Measurements from ENCODE around the gene HYKK.
"Not testable (repeated sequence)": the region's sequence is repeated elsewhere in the genome, so short reads cannot be mapped to it uniquely, and the experiment has no call there.

The HYKK gene

GRCh38 chr15:78527325-78527724 lies 19.9 kb downstream of the HYKK start:
- Mint-ChIP-seq H3K9me3 (no peaks in the 10 kb centered on the region), H3K27ac (no peak overlapping the region), H3K4me1 (ENCODE audit: low read depth) (no peaks in the 10 kb centered on the region), H3K27me3 (no peaks in the 10 kb centered on the region), H3K36me3 (ENCODE audit: low read depth) (no peaks in the 10 kb centered on the region), H3K4me3 (no peak overlapping the region)

DNA sequence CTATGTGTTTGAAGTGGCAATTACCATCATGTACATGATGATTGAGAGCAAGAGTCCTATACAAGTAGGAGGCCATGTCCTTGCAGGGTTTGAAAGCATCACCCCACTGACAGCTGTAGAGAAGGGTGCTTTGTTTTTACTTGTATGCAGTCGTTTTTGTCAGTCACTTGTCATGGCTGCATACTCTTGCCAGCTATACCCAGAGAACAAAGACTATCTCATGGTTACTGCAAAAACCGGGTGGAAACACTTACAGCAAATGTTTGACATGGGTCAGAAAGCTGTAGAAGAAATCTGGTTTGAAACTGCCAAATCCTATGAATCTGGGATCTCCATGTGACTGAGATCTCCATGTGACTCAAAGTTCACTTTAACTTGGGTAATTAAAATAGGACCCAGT lies 26.0 kb downstream of the HYKK start:
- Mint-ChIP-seq H3K27me3 (no peaks in the 10 kb centered on the region), H3K4me3 (no peak overlapping the region), H3K4me1 (ENCODE audit: low read depth) (no peaks in the 10 kb centered on the region), H3K36me3 (ENCODE audit: low read depth) (no peaks in the 10 kb centered on the region), H3K27ac (no peak overlapping the region), H3K9me3 (no peaks in the 10 kb centered on the region)

DNA sequence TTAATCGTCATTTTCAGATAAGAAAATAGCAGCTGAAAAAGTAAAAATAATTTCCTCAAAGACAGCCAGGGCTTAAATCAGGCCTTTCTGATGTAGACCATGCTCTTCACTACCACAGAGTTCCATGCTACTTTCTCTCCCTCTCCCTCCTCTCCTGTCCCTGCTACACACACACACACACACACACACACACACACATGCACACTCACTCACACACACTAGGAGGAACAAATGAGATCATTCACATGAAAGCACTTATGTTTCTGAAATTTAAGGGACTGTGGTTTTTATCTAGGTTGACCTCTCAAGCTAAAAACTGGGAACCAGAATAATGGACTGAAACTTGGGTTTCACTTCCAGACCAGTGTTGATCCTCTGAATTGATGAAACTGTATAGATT lies 28.8 kb downstream of the HYKK start:
- peaks cover 3% of the 10 kb centered on the region for H3K36me3 Mint-ChIP-seq (ENCODE audit: low read depth)
- H3K4me1 Mint-ChIP-seq (ENCODE audit: low read depth) = peaks cover 14% of the 10 kb centered on the region
- H3K27me3 Mint-ChIP-seq = no peaks in the 10 kb centered on the region
- H3K4me3 Mint-ChIP-seq = no peak overlapping the region
- H3K9me3 Mint-ChIP-seq = no peaks in the 10 kb centered on the region
- H3K27ac Mint-ChIP-seq = no peak overlapping the region

GRCh38 chr15:78537266-78537905 lies 30.0 kb downstream of the HYKK start:
- H3K27ac Mint-ChIP-seq = no peak overlapping the region
- no peak overlapping the region for H3K4me3 Mint-ChIP-seq
- peaks cover 16% of the 10 kb centered on the region for H3K36me3 Mint-ChIP-seq (ENCODE audit: low read depth)

GRCh38 chr15:78538358-78538757 lies 31.0 kb downstream of the HYKK start:
- Mint-ChIP-seq H3K4me1 (ENCODE audit: low read depth) (peaks cover 34% of the 10 kb centered on the region), H3K27me3 (no peaks in the 10 kb centered on the region), H3K9me3 (no peaks in the 10 kb centered on the region), H3K36me3 (ENCODE audit: low read depth) (peaks cover 25% of the 10 kb centered on the region), H3K27ac (no peak overlapping the region), H3K4me3 (no peak overlapping the region)

More at GRCh38 chr15:78537266-78537905, 30.0 kb downstream of the HYKK start:
- Mint-ChIP-seq H3K9me3 (no peaks in the 10 kb centered on the region), H3K4me1 (ENCODE audit: low read depth) (peaks cover 25% of the 10 kb centered on the region), H3K27me3 (no peaks in the 10 kb centered on the region)

- H3K27me3 Mint-ChIP-seq, H3K9me3 Mint-ChIP-seq: not testable (repeated sequence)
- Mint-ChIP-seq H3K4me3 (peak overlapping the region; percentile 95), H3K4me1 (ENCODE audit: low read depth) (peaks cover 40% of the 10 kb centered on the region), H3K36me3 (ENCODE audit: low read depth) (peaks cover 33% of the 10 kb centered on the region), H3K27ac (peak overlapping the region; percentile 100)
Observed at GRCh38 chr15:78539464-78540140, 32.2 kb downstream of the HYKK start.

GRCh38 chr15:78540141-78540870 lies 32.9 kb downstream of the HYKK start, which contains the start of gene PSMA4:
Gene PSMA4, plus strand, starts transcription at chr15:78540444. Its CDS starts 1,484 bp downstream, at chr15:78541928.
- Mint-ChIP-seq H3K4me1 (ENCODE audit: low read depth) (peaks cover 42% of the 10 kb centered on the region), H3K27ac (peak within 1 kb of the TSS; percentile 100), H3K36me3 (ENCODE audit: low read depth) (peaks cover 38% of the 10 kb centered on the region), H3K27me3 (no peaks in the 10 kb centered on the region), H3K4me3 (peak within 1 kb of the TSS; percentile 95), H3K9me3 (no peaks in the 10 kb centered on the region)

- Mint-ChIP-seq H3K36me3 (ENCODE audit: low read depth) (peaks cover 46% of the 10 kb centered on the region), H3K27me3 (no peaks in the 10 kb centered on the region), H3K4me3 (peak overlapping the region; percentile 95), H3K4me1 (ENCODE audit: low read depth) (peaks cover 42% of the 10 kb centered on the region), H3K27ac (peak overlapping the region; percentile 100), H3K9me3 (no peaks in the 10 kb centered on the region)
Observed at GRCh38 chr15:78540871-78541743, 33.7 kb downstream of the HYKK start.

- Mint-ChIP-seq H3K4me1 (ENCODE audit: low read depth) (peaks cover 42% of the 10 kb centered on the region), H3K9me3 (no peaks in the 10 kb centered on the region), H3K36me3 (ENCODE audit: low read depth) (peaks cover 52% of the 10 kb centered on the region), H3K27me3 (no peaks in the 10 kb centered on the region), H3K27ac (peak overlapping the region; percentile 100), H3K4me3 (peak overlapping the region; percentile 95)
Observed at GRCh38 chr15:78541744-78542034, 34.3 kb downstream of the HYKK start.

- H3K27me3 Mint-ChIP-seq = no peaks in the 10 kb centered on the region
- H3K9me3 Mint-ChIP-seq = no peaks in the 10 kb centered on the region
- H3K4me1 Mint-ChIP-seq (ENCODE audit: low read depth) = peaks cover 42% of the 10 kb centered on the region
- H3K27ac Mint-ChIP-seq = peak overlapping the region; percentile 43
- H3K36me3 Mint-ChIP-seq (ENCODE audit: low read depth) = peaks cover 56% of the 10 kb centered on the region
- peak overlapping the region; percentile 95 for H3K4me3 Mint-ChIP-seq
Observed at GRCh38 chr15:78542647-78543046, 35.3 kb downstream of the HYKK start.

DNA sequence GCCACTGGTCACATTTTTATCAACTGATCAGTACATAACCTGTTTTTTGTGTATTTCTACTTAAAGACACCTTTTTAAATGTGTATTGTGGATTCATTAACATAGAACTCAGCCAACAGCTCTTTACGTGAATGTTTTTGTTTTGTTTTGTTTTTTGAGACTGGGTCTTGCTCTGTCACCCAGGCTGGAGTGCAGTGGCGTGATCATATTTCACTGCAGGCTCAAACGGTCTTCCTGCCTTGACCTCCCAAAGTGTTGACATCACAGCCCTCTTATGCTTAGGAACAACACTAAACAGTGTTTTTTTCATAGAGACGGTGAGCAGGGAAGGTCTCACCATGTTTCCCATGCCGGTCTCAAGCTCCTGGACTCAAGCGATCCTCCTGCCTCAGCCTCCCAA lies 42.8 kb downstream of the HYKK start:
- Mint-ChIP-seq H3K4me3 (no peak overlapping the region), H3K36me3 (ENCODE audit: low read depth) (peaks cover 57% of the 10 kb centered on the region), H3K27ac (no peak overlapping the region), H3K4me1 (ENCODE audit: low read depth) (no peaks in the 10 kb centered on the region), H3K27me3 (no peaks in the 10 kb centered on the region), H3K9me3 (no peaks in the 10 kb centered on the region)

- Mint-ChIP-seq H3K36me3 (ENCODE audit: low read depth) (peaks cover 51% of the 10 kb centered on the region), H3K4me3 (no peak overlapping the region), H3K27ac (no peak overlapping the region), H3K4me1 (ENCODE audit: low read depth) (no peaks in the 10 kb centered on the region), H3K27me3 (no peaks in the 10 kb centered on the region), H3K9me3 (no peaks in the 10 kb centered on the region)
Observed at GRCh38 chr15:78550815-78551214, 43.4 kb downstream of the HYKK start.

DNA sequence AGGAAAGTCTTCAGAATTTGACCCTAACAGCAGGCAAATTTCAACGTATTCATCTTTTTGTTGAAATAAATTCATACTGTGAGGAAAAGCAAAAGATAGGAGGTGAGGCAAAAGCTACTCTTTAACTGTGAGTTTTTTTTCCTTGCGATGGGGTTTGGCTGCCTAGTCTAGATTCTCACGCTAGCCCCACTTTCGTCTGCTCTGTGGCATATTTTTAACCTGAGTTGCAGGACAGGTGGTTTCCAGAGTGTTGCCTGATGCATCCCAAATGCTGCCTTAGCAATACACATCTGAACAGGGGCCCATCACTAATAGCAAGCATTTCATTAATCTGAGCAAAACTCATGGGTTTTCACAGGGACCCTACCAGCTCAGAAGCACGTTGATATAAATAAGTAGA lies 44.5 kb downstream of the HYKK start:
- Mint-ChIP-seq H3K27me3 (no peaks in the 10 kb centered on the region), H3K4me1 (ENCODE audit: low read depth) (no peaks in the 10 kb centered on the region), H3K36me3 (ENCODE audit: low read depth) (peaks cover 40% of the 10 kb centered on the region), H3K27ac (no peak overlapping the region), H3K9me3 (no peaks in the 10 kb centered on the region), H3K4me3 (no peak overlapping the region)

DNA sequence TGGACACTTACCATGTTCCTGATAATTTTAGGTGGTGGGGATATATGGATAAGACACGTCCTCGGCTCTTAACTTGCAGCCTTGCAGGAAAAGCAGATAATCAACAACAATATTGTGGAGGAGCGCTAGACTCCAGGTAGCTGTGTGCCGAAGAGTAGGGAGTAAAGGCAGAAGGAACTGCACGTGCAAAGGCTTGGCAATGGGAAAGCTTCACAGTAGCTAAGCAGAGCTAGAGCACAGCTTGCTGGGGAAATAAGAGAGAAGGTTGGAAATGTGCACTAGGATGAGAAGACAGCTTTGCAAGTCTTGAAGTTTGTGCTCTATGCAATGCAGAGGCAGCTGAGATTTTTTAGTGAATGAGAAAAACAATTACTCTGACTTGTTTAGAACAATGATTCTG lies 45.2 kb downstream of the HYKK start:
- H3K4me3 Mint-ChIP-seq = no peak overlapping the region
- no peak overlapping the region for H3K27ac Mint-ChIP-seq
- H3K4me1 Mint-ChIP-seq (ENCODE audit: low read depth) = no peaks in the 10 kb centered on the region
- H3K36me3 Mint-ChIP-seq (ENCODE audit: low read depth) = peaks cover 38% of the 10 kb centered on the region
- H3K27me3 Mint-ChIP-seq = no peaks in the 10 kb centered on the region
- H3K9me3 Mint-ChIP-seq = no peaks in the 10 kb centered on the region

- Mint-ChIP-seq H3K4me1 (ENCODE audit: low read depth) (peaks cover 12% of the 10 kb centered on the region), H3K27me3 (peaks cover 13% of the 10 kb centered on the region)
- not testable (repeated sequence) for H3K4me3 Mint-ChIP-seq; H3K36me3 Mint-ChIP-seq (ENCODE audit: low read depth); H3K9me3 Mint-ChIP-seq; H3K27ac Mint-ChIP-seq
Observed at GRCh38 chr15:78560201-78560600, 52.8 kb downstream of the HYKK start.

All from stimulated activated naive CD8-positive, alpha-beta T cell treated with anti-CD3 and anti-CD28 coated beads, Interleukin-15, Interleukin-2, amounts not matched to agents 100 ng/mL and 50 ng/mL, for 24 hours (primary cell).